Activated effector memory CD4-positive, alpha-beta T cell treated with Interleukin-2 at 50 U/mL for 16 hours (primary cell): ENCODE results near the gene AIRE.
"Not testable (repeated sequence)": the region's sequence is repeated elsewhere in the genome, so short reads cannot be mapped to it uniquely, and the experiment has no call there.

Experiments used
- DNase-seq: peaks from one replicate; pipeline ENCODE4 v3.0.0-alpha.2; 2020

AIRE gene

GRCh38 chr21:44338971-44339910 lies 53.6 kb downstream of the AIRE start, which contains the start of gene CFAP410:
TSS of gene CFAP410 (minus strand) at chr21:44339390. CDS start at chr21:44339194, 196 bp downstream.
- peak; percentile 93 for DNase-seq

DNA sequence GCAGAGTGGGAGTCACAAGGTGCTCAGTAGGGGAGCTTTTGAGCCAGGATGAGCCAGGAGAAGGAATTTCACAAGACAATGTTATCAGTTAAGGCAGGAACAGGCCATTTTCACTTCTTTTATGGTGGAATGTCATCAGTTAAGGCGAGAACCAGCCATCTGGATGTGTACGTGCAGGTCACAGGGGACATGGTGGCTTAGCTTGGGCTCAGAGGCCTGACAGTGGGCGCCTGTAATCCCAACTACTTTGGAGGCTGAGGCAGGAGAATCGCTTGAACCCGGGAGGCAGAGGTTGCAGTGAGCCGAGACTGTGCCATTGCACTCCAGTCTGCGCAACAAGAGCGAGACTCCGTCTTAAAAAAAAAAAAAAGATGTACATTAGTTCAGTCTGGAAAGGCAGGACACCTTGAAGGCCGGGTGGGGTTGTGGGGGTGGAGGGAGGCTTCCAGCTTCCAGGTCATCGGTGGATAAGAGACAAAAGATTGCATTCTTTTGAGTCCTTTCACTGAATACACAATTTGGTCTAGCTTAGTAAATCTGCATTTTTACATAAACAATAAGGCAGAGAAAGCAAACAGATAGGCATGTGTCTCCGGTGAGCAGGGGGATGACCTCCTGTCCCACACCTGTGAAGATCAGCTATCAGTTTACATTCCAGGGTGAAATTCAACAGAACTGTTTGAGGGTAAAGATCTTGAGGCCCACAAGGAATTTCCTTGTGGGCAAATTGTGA lies 56.2 kb downstream of the AIRE start:
- not testable (repeated sequence) for DNase-seq

GRCh38 chr21:44342981-44343380 lies 57.3 kb downstream of the AIRE start:
- DNase-seq: not testable (repeated sequence)

DNA sequence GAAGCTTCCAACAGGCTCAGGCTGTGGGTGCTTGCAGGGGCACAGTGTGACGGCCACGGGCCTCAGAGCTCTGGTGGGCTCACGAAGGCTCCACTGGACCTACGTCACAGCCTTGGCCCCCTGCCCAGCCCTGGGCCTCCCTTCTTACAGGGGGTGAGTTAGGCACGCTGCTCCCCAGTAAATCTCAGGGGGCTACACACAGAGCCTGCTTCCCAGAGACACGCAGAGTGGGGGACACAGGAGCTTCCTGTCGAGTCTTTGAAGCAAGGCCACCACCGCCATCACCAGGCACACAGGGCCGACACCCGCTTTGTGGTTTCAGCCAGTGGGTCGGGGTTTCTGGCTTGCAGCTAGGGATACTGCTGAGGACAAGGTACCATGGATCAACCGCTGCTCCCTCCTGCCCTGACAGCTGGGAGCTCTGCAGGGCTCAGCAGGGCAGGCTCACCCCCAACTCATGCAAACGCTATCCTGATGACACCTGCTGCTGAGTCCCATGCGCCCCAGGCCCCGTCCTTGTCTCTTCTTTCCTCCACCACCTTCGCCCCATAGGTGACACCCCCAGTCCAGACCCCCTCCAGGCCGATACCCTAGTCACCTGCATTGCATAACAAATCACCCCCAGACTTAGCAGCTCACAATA lies 59.0 kb downstream of the AIRE start:
- DNase-seq: no peak

DNA sequence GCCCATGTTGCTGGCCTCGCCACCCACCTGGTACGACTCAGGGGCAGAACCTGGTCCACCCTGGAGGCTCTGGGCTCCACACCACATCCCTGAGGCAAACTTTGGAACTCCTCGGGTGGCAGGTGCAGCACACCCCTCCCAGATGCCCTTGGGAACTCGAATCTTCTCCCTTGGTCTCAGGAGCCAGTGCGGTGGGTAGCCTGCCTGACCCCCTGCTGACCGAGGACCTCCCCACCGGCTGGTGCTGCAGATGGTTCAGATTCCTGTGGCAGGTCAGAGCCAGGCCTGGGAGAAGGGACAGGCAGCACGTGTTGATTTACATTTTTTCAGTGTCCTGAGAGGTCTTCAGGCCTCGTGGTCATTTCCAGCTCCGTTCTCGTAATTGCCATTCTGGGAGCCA lies 59.8 kb downstream of the AIRE start:
- no peak for DNase-seq

- no peak for DNase-seq
Observed at GRCh38 chr21:44347911-44348451, 62.3 kb downstream of the AIRE start.
